DND-41 (cell line): ENCODE data around the gene OR7C1.

ENCODE experiments used
- ATAC-seq: fragments of 200-7000 bp; cut with Tn5 transposase; 3 replicates; pipeline ENCODE4 v1.9.1; 2021; ENCODE audit warnings: low read depth; ENCODE audit not compliant: insufficient read depth
- DNase-seq: peaks from one replicate; pipeline ENCODE4 v3.0.0-alpha.2; 2020
- H2AFZ ChIP-seq: 2 replicates; pipeline ENCODE4 v1.6.0; 2012; ENCODE audit warnings: low read depth, low read length
- H3K27ac ChIP-seq: 2 replicates; pipeline ENCODE4 v1.5.1; 2012; ENCODE audit warnings: low read length, inconsistent platforms
- H3K27me3 ChIP-seq: fragments of 200-600 bp; sonication (generic); 2 replicates; pipeline ENCODE4 v1.6.0; 2012; ENCODE audit warnings: low read length, mild to moderate bottlenecking, inconsistent platforms; ENCODE audit not compliant: insufficient read depth, poor library complexity
- H3K36me3 ChIP-seq: 2 replicates; pipeline ENCODE4 v1.5.1; 2012; ENCODE audit warnings: low read length, inconsistent platforms; ENCODE audit not compliant: insufficient read depth
- H3K4me1 ChIP-seq: 2 replicates; pipeline ENCODE4 v1.5.1; 2012; ENCODE audit warnings: mild to moderate bottlenecking, low read length; ENCODE audit not compliant: insufficient read depth
- H3K4me2 ChIP-seq: 2 replicates; pipeline ENCODE4 v1.6.0; 2012; ENCODE audit warnings: mild to moderate bottlenecking, moderate library complexity, low read length, inconsistent platforms; ENCODE audit not compliant: insufficient read depth
- H3K4me3 ChIP-seq, 2 experiments: fragments of 200-600 bp in 1 of 2; shearing (Covaris generic) in 1 of 2; 2 replicates each; pipeline ENCODE4 v1.5.1; 2012 to 2016; ENCODE audit warnings: inconsistent platforms in 2 of 2, low read length in 2 of 2, mild to moderate bottlenecking in 2 of 2, low read depth in 1 of 2, moderate library complexity in 1 of 2
- H3K79me2 ChIP-seq: 2 replicates; pipeline ENCODE4 v1.6.0; 2012; ENCODE audit warnings: low read length, inconsistent platforms; ENCODE audit not compliant: insufficient read depth
- H3K9ac ChIP-seq: 2 replicates; pipeline ENCODE4 v1.6.0; 2012; ENCODE audit warnings: low read depth, mild to moderate bottlenecking, inconsistent platforms, low read length, moderate library complexity
- H3K9me3 ChIP-seq: 2 replicates; pipeline ENCODE4 v1.5.1; 2012; ENCODE audit warnings: low read length, moderate library complexity, mild to moderate bottlenecking, inconsistent platforms; ENCODE audit not compliant: insufficient read depth, severe bottlenecking
- H4K20me1 ChIP-seq: 2 replicates; pipeline ENCODE4 v1.6.0; 2012; ENCODE audit warnings: low read length; ENCODE audit not compliant: insufficient read depth
- EZH2 ChIP-seq: IDR thresholded peaks from 3 replicates; pipeline ENCODE4 v1.6.1; 2012; ENCODE audit warnings: borderline replicate concordance, low read depth, mild to moderate bottlenecking, moderate library complexity, low read length, inconsistent platforms; ENCODE audit not compliant: severe bottlenecking
- TF ChIP-seq, protein P1 (sequence below): IDR thresholded peaks from 2 replicates; pipeline ENCODE4 v1.5.1; 2012; ENCODE audit warnings: borderline replicate concordance, low read length, moderate library complexity, mild to moderate bottlenecking; ENCODE audit not compliant: poor library complexity, severe bottlenecking; ENCODE audit errors: extremely low read depth

The OR7C1 gene

DNA sequence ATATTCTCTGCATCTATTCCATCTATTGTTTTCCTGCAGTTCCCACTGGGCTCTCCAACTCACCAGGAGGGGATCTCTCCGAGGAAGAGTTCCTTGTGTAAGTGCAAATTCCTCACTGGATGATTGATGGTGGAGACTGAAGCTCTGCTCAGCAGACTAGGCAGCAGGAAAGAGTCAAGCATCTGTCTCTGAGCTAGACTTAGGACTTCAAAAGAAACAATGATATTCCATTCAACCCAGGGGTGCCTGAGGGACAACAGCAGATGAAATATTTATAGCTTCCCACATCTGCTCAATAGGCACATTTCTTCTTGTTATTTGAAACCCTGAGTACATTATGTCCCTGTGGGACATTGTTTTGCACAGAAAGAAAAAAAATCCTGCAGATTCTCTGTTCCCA, at the start of gene OR7C1, which contains the start of gene OR7A5:
Gene OR7C1 (minus strand): TSS at position 175 of the 400 bp plus-strand sequence. CDS start 35,049 bp downstream, outside the sequence.
Gene OR7A5 (minus strand): TSS at position 175 of the 400 bp plus-strand sequence. CDS start 6,944 bp downstream, outside the sequence.
- no peaks in the 10 kb centered on the region for H4K20me1 ChIP-seq
- H2AFZ ChIP-seq = no peak within 1 kb of the TSS
- no peak within 1 kb of the TSS for H3K4me2 ChIP-seq
- H3K9me3 ChIP-seq = no peaks in the 10 kb centered on the region
- TF ChIP-seq, protein P1, sequence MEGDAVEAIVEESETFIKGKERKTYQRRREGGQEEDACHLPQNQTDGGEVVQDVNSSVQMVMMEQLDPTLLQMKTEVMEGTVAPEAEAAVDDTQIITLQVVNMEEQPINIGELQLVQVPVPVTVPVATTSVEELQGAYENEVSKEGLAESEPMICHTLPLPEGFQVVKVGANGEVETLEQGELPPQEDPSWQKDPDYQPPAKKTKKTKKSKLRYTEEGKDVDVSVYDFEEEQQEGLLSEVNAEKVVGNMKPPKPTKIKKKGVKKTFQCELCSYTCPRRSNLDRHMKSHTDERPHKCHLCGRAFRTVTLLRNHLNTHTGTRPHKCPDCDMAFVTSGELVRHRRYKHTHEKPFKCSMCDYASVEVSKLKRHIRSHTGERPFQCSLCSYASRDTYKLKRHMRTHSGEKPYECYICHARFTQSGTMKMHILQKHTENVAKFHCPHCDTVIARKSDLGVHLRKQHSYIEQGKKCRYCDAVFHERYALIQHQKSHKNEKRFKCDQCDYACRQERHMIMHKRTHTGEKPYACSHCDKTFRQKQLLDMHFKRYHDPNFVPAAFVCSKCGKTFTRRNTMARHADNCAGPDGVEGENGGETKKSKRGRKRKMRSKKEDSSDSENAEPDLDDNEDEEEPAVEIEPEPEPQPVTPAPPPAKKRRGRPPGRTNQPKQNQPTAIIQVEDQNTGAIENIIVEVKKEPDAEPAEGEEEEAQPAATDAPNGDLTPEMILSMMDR = no peak
- no peak for TF ChIP-seq EZH2
- no peak within 1 kb of the TSS for H3K9ac ChIP-seq
- H3K27me3 ChIP-seq = peaks cover 2% of the 10 kb centered on the region
- no peak within 1 kb of the TSS for H3K27ac ChIP-seq
- ATAC-seq (no peak), DNase-seq (no peak)
- H3K4me3 ChIP-seq = no peak within 1 kb of the TSS
- no peaks in the 10 kb centered on the region for H3K4me1 ChIP-seq
- no peaks in the 10 kb centered on the region for H3K79me2 ChIP-seq
- no peaks in the 10 kb centered on the region for H3K36me3 ChIP-seq

- H3K27me3 ChIP-seq = peaks cover 4% of the 10 kb centered on the region
- TF ChIP-seq EZH2 = no peak
- TF ChIP-seq, protein P1 = peak; percentile 74
These were observed 36.7 kb upstream of the OR7C1 start for GRCh38 chr19:14871619-14872230.

GRCh38 chr19:14868497-14868896, 33.5 kb upstream of the OR7C1 start:
- no peak for TF ChIP-seq EZH2
- TF ChIP-seq, protein P1 = no peak
- H3K4me3 ChIP-seq = no peak overlapping the region
- no peaks in the 10 kb centered on the region for H3K36me3 ChIP-seq
- H4K20me1 ChIP-seq = no peaks in the 10 kb centered on the region
- H2AFZ ChIP-seq = no peak overlapping the region
- no peak overlapping the region for H3K27ac ChIP-seq
- no peak overlapping the region for H3K9ac ChIP-seq
- H3K27me3 ChIP-seq = peaks cover 6% of the 10 kb centered on the region
- H3K4me1 ChIP-seq = no peaks in the 10 kb centered on the region
- no peaks in the 10 kb centered on the region for H3K9me3 ChIP-seq
- H3K79me2 ChIP-seq = no peaks in the 10 kb centered on the region
- DNase-seq (no peak), ATAC-seq (no peak)
- H3K4me2 ChIP-seq = no peak overlapping the region

More at GRCh38 chr19:14871619-14872230, 36.7 kb upstream of the OR7C1 start:
- H4K20me1 ChIP-seq = no peaks in the 10 kb centered on the region
- DNase-seq = no peak
- H3K4me1 ChIP-seq = no peaks in the 10 kb centered on the region
- H3K27ac ChIP-seq = no peak overlapping the region
- ATAC-seq = no peak
- no peaks in the 10 kb centered on the region for H3K9me3 ChIP-seq
- H3K4me3 ChIP-seq = no peak overlapping the region
- no peak overlapping the region for H3K4me2 ChIP-seq
- no peak overlapping the region for H2AFZ ChIP-seq
- H3K79me2 ChIP-seq = no peaks in the 10 kb centered on the region
- no peaks in the 10 kb centered on the region for H3K36me3 ChIP-seq
- no peak overlapping the region for H3K9ac ChIP-seq
